Measurements from ENCODE around the gene TUBGCP6.
A peak's percentile ranks its signal among the peaks of the same experiment; 100 is the strongest.

TUBGCP6 gene, protein sequence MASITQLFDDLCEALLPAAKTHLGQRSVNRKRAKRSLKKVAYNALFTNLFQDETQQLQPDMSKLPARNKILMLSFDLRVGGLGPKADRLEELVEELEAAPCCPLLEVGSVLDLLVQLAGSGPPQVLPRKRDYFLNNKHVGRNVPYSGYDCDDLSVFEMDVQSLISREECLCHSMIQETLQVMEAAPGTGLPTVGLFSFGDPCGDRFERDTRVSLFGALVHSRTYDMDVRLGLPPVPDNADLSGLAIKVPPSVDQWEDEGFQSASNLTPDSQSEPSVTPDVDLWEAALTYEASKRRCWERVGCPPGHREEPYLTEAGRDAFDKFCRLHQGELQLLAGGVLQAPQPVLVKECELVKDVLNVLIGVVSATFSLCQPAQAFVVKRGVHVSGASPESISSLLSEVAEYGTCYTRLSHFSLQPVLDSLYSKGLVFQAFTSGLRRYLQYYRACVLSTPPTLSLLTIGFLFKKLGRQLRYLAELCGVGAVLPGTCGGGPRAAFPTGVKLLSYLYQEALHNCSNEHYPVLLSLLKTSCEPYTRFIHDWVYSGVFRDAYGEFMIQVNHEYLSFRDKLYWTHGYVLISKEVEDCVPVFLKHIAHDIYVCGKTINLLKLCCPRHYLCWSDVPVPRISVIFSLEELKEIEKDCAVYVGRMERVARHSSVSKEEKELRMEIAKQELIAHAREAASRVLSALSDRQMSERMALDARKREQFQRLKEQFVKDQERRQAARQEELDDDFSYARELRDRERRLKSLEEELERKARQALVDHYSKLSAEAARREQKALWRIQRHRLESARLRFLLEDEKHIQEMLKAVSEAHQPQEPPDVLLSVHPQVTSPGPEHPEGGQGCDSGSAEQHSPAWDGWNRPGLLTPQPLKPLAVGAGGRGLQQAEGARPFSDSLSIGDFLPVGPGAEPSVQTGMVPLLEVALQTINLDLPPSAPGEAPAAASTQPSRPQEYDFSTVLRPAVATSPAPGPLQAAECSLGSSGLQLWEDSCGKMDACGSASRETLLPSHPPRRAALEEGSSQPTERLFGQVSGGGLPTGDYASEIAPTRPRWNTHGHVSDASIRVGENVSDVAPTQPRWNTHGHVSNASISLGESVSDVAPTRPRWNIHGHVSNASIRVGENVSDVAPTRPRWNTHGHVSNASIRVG (N-terminal part only)

DNA sequence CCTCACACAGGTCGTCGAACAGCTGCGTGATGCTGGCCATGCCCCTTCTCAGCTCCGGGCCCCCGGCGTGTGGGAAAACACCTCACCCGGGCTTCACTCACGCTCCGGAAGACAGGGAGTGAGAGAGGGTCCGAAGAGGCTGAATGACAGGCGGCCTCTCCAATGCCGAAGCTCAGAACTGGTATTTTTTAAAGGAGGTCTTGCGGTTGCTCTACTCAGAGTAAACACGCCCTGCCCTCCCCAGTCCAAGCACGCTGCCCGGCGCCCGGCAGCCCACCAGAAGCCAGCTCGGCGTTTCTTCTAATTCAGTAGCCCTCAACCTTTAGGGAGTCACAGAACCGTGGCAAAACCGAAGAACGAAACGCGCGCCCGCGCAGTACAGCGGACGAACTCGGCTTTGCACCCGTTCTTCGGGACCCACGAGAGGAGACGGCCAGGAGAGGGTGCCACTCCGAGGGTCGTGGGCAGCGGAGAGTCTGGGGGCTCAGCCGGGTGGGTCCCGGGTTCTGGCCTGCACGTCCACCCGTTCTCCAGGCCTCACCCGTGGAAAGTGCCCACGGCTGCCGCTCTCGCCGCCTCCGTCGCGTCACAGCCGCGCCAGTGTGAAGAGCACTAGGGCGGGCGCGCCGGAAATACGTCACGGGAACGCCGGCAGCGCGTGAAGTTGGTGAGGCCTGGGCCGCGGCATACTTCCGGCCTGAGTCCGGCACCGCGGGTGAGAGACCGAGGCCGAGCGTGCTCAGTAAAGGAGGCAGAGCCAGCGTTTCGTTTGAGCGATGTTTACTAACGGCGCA lies at the start of gene TUBGCP6:
TUBGCP6 (minus strand) TSS at position 604 of the 794 bp plus-strand sequence; CDS start at position 40, 564 bp downstream.
- H3K4me3 ChIP-seq (ENCODE audit: low read depth, low read length), result peak within 1 kb of the TSS; percentile 99
- DNase-seq (ENCODE audit: low read depth), result peak; percentile 92
- TF ChIP-seq, protein P1, sequence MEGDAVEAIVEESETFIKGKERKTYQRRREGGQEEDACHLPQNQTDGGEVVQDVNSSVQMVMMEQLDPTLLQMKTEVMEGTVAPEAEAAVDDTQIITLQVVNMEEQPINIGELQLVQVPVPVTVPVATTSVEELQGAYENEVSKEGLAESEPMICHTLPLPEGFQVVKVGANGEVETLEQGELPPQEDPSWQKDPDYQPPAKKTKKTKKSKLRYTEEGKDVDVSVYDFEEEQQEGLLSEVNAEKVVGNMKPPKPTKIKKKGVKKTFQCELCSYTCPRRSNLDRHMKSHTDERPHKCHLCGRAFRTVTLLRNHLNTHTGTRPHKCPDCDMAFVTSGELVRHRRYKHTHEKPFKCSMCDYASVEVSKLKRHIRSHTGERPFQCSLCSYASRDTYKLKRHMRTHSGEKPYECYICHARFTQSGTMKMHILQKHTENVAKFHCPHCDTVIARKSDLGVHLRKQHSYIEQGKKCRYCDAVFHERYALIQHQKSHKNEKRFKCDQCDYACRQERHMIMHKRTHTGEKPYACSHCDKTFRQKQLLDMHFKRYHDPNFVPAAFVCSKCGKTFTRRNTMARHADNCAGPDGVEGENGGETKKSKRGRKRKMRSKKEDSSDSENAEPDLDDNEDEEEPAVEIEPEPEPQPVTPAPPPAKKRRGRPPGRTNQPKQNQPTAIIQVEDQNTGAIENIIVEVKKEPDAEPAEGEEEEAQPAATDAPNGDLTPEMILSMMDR (conservative IDR thresholded peaks at IDR 0.05; ENCODE audit: low read depth, low read length), result peak; percentile 29

DNA sequence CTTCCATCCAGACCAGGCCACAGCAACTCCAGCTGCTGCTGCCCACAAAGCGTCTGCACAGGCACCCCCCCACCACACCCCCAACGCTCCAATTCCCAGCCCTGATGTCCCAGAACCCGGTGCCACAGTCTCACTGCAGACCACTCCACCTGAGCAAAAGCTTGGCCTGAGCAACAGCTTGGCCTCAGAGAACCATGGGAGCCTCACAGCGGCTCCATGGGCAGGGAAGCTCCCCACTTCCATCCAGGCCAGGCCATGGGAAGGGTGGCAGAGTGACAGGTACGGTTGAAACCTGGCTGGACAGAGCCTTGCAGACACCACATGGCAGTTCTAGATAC lies 49.5 kb upstream of the TUBGCP6 start:
- TF ChIP-seq, protein P1 (conservative IDR thresholded peaks at IDR 0.05; ENCODE audit: low read depth, low read length), result no peak
- no peak for DNase-seq (ENCODE audit: low read depth)
- no peak overlapping the region for H3K4me3 ChIP-seq (ENCODE audit: low read depth, low read length)

DNA sequence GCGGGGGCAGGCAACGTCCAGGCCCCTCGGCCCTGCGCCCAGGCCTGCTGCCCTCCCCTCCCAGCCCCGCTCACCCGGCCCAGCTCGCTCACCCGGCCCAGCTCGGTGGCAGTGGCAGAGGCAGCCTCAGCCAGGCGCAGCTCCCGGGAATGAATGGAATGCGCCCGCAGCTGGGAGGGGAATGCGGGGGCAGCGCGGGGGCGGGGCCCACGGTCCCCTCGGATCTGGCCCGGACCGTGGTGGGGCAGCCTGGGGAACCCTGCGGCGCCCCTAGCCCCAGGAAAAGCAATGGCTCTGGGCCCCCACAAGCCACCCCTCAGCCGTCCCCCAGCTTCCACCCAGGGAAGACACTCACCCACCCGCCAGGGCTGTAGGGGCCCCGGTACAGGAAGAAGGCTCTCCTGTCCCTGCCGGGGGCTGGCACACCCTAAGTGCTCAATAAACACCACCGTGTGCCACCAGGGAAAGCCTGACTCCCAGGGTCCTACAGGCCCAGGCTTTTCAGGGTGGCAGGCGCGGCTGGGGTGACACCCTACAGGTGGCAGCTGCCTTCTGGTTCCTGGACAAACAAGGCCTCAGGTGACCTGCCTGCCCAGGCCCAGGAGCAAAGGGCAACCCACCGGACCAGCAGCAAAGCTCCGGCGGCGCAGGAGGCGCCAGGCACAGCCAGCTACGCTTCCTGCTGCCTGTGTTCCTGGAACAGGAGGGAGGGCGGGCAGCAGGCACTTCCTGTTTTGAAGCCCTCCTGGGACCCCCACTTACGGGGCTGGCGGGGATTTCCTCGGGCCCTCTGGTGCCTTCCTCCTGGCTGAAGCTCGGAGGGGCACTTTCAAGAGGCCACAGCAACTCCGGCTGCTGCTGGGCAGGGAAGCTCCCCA lies 48.9 kb upstream of the TUBGCP6 start:
- H3K4me3 ChIP-seq (ENCODE audit: low read depth, low read length), result peak overlapping the region; percentile 24

DNA sequence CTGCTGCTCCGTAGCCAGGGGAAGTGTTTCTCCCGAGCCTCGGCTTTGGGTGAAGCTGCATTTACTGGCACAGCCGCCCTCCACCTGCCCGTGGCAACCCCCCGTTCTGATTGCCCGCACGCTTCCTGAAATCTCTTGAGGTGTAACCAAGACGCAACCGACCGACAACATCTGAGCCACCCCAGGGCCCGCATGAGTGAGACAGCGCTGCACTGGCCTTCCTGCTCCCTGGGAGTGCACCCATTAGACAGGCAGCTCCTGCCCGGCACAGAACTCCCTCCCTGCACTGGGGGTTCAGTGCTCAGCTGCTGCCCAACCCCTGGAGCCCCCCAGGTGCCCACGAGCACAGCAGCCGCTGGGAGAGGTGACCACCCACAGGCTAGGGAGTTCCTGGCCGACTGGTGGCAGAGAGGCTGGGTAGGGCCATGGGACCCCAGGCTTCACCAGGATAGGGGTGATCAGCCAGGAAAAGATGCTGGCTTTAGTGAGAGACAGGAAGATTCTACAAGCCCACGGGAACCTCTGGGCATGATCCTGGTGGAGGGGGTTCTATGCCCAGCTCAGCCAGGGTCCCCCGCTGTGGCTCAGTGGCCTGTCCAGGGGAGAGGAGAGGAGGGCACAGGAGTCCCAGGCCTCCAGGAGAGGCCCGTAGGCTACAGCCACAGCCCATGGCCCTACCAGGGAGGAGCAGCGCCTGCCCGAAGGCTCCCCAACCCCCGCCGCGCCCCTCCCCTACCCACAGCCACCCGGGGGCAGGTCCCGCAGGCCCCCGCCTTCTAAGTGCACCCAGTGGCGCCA lies 48.0 kb upstream of the TUBGCP6 start:
- H3K4me3 ChIP-seq (ENCODE audit: low read depth, low read length), result peak overlapping the region; percentile 24
- DNase-seq (ENCODE audit: low read depth), result no peak

More for the DNA sequence above, 48.9 kb upstream of the TUBGCP6 start:
- TF ChIP-seq, protein P1 (conservative IDR thresholded peaks at IDR 0.05; ENCODE audit: low read depth, low read length), result no peak
- DNase-seq (ENCODE audit: low read depth), result peak; percentile 70

DNA sequence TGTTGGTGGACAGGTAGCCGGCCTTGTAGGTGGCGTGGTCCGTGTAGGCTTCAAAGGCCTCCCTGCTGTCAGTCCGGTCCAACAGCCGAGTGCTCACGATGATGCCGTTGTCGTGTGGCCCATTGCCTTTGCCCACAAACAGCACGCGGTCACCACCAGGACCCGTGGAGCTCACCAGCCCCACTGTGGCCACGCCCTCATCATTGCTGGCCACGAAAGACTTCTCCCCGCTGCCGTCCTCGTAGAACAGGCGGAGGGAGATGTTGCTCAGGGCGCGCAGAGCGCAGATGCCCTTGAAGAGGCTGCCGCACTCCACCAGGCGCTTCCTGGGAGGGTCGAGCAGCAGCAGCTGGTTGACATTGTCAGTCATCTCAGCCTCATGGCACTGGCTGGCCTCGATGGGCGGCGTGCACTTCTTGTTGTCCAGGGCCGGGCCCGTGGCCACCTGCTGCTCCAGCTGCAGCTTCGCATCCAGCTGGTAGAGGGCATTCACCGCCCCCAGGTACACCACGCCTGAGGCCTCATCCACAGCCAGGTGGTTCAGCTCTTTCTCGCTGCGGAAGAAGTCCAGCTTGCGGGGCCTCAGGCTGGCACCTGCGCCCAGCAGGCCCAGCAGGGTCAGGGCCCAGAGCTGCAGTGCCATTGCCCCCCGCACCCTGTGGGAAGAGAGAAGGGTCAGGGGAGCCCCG lies 45.3 kb upstream of the TUBGCP6 start:
- DNase-seq (ENCODE audit: low read depth), result no peak
- TF ChIP-seq, protein P1 (conservative IDR thresholded peaks at IDR 0.05; ENCODE audit: low read depth, low read length), result no peak
- H3K4me3 ChIP-seq (ENCODE audit: low read depth, low read length), result no peak overlapping the region

More for the DNA sequence above, 48.0 kb upstream of the TUBGCP6 start:
- TF ChIP-seq, protein P1 (conservative IDR thresholded peaks at IDR 0.05; ENCODE audit: low read depth, low read length), result no peak
